NCI-H748 (cell line): ENCODE results near the gene CNKSR3.
A peak's percentile ranks its signal among the peaks of the same experiment; 100 is the strongest.

Experiments used
- DNase-seq: peaks from one replicate; lab custom pipeline; 2025; ENCODE audit not compliant: unreplicated experiment; lab: John Stamatoyannopoulos, UW

Gene CNKSR3

DNA sequence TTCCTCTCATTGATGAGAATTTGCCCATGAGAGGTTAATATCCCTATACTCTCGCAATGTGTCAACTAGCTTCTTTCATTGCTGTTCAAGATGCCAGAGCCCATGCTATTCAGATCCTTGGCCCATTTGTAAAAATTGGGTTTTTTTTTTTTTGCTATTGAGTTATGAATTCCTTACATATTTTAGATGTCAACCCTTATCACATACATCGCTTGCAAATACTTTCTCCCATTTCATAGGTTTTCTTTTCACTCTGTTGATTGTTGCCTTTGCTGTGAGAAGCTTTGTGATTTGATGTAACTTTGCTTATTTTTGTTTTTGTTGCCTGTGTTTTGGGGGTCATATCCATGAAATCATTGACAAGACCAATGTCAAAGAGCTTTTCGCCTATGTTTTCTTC, 121.7 kb downstream of the CNKSR3 start:
- DNase-seq, result no peak

DNA sequence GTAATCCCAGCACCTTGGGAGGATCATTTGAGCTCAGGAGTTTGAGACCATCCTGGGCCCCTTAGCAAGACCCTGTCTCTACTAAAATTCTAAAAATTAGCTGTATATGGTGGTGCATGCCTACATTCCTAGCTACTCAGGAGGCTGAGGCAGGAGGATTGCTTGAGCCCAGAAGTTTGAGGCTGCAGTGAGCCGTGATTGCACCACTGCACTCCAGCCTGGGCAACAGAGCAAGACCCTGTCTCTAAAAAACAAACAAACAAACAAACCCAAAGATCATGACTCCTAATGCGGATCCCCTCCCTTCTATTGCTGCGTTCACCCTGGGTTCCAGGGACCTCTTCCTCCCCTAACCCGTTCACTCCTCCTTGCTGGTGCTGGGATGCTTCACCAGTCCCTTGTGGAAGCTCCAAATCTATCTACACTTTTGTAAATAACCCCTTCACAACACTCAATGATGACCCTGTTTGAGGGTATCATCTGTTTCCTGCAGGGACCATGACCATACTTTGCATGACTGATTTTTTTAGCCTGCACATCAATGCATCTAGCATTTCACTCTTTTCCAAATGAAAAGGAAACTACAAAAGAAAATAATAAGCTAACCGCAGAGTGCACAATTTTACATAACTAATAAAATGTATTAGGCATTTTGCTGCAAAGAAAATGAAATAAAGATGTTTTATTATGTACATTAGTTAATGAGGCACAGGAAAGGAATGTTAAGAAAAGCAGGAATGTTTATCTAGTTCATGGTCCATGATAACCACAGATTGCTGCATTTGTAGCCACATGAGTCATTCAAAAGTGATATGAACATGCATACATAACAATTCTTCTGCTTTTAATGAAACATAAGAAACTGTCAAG, 123.4 kb downstream of the CNKSR3 start:
- no peak for DNase-seq

DNA sequence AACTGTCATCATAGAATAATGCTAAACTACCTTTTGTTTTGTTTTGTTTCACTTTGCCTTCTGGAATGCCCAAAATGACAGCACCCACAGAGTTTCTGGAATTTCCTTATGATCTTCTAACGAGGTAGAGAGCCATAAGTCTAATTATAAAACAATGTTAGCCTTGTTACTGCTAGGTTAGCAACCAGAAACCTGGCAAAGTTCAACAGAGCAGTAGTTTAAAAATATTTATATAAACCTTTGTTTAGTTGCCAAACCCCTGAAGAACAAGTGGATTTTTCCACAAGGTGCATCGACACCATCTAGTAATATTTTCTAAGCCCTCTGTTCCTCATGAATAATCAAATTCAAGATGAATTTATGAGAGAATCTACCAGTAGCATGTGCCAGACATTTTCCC, 126.3 kb downstream of the CNKSR3 start:
- no peak for DNase-seq

DNA sequence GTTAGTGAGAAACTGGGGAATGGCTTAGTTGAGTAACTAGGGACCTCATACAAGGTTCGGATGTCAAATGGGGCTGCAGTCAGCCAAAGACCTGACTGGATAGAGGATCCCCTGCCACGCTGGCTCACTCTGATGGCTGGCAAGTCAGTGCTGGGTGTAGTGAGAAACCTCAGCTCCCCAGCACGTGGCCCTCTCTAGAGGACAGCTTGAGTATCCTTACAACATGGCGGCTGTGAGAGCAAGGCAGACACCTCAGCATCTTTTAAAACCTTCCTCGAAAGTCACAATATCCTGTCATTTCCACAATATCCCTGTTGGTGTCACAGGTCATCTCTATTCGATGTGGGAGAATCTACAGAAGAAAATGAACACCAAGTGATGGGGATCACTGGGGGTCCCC, 127.2 kb downstream of the CNKSR3 start:
- no peak for DNase-seq

DNA sequence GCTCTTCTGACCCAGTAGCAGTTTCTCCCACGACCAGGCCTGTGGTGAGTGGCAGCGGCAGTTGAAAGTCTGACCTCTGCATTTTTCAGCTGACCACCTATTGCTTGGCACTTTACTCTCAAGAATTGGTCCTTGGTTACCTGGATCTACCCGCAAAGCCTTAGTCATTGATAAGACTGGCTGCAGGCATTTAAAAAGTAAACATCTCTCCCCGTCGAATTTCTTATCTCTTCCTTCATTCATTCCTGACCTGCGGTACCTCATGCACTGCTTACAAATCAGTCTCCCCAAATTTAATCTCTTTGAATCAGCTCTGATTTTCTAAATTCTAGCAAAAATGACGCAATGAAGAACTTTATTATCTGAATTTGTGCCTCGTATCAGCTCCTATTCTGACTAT, 127.7 kb downstream of the CNKSR3 start:
- DNase-seq, result no peak

DNA sequence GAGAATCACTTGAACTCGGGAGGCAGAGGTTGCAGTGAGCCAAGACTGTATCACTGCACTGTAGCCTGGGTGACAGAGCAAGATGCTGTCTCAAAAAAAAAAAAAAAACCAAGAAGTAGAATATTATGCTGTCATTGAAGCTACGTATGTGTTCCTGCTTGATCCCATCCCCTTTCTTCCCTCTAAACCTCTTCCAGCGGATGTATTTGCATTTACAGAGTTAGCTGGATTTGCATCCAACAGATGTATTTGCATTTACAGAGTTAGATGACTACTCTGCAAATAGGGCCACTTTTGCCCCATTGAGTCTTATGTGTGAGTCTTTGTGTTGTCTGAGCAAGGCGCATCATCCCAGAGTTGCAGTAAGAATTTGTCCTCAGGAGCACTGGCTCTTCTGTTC, 128.9 kb downstream of the CNKSR3 start:
- no peak for DNase-seq

DNA sequence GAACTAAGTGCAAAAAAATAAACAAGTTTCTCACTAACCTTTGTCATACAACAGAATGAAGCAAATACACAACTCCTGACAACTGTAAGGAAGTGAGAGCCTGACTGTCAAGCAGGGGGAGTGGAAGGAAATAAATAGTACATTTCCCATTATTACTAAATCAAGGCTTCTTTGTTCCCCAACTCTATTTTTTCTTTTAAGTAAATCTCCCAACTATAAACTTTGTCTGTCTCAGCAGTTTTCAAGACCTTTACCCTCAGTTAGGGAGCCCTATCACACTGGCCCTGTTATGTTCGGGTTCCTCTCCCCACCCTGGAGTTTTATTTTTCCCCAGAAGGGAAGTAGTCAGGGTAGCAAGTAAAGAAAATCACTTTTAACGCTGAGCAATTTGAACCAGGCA, 129.7 kb downstream of the CNKSR3 start:
- no peak for DNase-seq

DNA sequence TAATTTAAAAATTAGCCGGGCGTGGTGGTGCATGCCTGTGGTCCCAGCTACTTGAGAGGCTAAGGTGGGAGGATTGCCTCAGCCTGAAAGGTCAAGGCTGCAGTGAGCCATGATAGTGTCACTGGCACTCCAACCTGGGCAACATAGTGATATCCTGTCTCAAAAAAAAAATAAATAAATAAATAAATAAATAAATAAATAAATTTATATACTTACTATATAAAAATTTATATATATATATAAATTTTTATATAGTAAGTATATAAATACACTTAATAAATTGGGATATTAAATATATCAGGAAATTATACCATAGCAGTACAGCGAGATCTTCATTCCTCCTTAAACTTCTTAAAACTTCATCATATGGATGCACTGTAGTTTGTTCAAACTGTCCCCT, 130.9 kb downstream of the CNKSR3 start:
- no peak for DNase-seq

DNA sequence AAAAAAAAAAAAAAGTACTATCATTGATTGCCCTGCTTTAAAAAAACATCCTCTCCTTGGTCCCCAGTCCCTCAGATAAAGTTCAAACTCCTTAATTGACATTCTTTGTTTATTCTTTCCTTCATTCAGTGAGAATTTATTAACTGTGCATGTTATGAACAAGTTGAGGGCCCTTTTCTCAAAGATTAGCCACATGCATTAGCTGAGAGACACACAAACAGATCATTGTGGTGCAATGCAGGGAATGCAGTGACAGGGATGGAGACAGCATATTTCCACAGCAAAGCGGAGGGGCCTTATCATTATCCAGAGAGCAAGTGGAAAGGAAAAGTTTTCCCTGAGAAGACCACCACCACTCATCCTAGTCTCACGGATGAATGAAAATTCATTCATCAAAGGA, 132.0 kb downstream of the CNKSR3 start:
- DNase-seq, result no peak

DNA sequence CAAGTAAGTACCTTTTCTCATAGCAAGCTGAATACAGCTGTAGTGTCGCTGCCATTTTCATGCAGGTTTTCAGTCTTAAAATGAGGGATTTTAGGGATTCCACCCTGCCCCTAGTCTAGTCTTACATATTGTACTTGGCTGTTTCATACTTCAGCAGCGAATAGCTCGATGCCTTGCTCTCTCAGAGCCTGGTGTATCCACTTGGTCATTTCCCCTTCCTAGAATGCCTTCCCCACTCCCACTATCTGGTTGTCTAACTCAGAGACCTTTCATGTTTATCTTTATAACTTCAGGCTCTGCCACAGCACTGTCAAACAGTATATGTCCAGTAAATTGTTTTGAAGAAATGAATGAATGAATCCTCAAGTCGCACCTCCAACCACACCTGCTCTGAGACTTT, 132.8 kb downstream of the CNKSR3 start:
- DNase-seq, result no peak

DNA sequence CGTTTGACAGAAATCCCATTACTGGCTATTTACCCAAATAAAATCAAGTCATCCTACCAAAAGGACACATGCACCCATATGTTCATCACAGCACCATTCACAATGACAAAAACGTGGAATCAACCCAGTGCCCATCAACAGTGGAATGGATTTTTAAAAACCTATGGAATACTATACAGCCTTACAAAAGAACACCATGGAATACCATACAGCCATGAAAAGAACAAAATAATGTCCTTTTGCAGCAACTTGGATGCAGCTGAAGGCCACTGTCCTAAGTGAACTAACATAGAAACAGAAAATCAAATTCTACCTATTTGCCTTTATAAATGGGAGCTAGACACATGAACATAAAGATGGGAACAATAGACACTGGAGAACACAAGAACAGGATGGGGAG, 136.5 kb downstream of the CNKSR3 start:
- DNase-seq, result no peak

DNA sequence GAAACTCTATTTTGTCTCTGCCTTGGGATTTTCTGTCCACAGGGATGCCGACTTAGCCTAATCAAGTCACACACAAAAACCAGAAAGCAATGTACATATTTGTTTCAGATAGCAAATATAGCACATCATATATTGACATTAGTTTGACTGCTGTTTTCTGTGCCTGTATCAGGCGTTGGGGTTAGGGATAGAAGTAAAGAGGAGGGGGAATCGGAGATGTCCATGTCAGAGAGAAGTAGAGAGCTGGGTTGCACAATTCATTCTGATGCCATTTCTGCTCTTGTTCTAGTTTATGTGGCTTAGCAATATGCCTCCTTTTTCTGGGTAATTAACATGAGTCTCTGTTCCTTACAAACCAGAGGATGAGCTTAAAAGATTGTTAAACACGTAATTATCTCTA, 139.2 kb downstream of the CNKSR3 start:
- DNase-seq, result peak; percentile 40

DNA sequence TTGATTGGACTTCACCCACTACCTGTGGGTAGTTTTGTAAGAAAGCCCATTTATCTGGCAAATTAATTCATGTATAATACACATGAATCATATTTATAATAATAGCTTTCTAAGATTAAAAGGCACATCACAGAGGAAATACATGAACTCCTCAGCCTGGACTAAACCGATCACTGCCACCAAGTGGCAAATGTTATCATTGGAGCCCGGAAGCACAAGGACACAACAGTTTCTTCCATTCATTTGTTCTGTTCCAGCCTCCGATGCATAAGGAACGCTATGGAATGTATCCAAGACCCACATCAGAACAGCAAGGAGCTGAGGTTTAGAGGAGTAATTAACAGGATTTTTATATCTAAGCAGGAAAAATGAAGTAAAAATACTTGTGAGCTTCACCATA, 139.9 kb downstream of the CNKSR3 start:
- peak; percentile 29 for DNase-seq

DNA sequence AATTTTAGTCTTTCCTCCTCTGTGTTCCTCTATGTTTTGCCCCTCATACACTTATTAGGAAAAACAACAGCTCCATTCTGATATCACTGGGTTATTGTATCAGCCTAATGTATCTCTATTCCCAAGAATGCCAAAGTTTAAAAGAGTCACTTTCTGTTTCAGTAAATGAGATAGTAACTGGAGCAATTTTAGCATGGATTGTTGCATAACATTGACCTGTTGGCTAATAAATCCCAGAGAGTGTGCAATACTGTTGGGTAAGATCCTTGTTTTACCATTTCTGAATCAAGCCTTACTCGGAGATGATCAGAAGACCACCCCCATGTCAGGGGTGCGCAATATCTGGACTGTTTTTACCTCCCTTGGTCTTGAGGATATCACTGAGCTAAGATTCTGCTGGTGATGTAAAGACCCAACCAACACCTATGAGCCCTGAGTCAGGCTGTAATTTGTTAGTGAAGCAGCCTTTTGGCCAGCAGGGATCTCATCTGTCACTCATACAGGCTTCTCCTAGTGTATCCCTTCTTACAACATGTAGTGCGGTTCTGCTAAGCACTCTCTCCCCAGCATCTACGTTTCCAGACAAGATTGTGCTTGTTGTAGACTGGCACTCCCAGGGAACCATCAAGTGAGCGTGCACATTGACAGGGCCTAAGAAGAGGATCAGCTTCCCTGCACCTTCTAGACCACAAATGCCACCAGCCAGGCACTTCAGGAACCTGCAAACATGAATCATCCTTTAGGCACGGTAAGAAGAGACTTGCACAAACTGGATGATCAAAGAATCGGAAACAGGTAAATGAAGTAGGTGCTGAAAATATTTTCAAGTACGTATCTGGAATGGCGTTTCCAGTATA, 142.4 kb downstream of the CNKSR3 start:
- DNase-seq, result no peak

DNA sequence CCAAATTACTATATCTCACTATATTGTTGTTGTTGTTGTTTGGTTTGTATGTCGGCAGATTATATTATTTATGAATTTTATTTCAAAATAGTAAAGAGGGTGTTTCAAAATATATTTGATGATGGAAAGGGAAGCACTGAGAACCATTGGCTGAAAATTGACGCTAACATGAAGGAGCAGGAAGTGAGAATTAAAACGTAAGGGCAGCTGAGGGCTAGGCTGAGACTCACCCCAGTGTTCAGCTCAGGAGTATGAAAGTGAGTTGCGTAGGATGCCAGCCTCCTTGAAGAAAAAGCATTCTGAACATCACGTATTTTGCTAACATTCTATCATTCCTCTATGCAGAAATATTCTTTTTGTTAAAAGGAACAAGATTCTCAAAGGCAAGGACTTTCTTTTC, 143.1 kb downstream of the CNKSR3 start:
- no peak for DNase-seq

DNA sequence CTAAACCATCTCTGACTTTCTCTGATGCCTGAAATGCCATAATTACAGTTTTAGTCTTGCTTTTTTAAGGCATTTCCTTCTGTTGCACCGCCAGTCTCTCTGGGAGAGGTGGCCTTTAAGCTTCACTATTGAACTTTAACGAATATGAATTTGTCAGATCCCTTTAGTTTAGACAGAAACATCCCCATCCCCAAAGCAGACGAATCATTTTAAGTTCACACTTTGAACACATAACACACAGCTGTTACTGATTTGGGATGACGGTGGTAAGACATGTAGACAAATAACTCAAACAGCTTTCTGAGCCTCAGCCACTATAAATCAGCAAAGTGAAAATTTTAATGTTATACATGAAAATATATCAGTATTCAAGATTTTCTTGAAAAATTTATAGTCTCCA, 146.7 kb downstream of the CNKSR3 start:
- DNase-seq, result no peak

DNA sequence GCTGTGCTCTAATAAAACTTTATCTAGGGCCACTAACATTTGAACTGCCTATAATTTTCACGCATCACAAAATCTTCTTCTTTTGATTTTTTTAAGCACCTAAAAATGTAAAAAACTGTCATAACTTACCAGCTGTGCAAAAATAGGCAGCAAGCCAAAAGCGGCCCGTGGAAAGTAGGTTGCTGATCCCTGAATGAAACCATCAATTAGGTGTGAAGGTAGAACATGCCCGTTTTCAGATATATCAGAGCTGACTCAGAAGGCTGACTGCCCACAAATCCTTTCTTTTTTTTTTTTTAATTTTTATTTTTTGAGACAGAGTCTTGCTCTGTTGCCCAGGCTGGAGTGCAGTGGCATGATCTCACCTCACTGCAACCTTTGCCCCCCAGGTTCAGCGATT, 149.0 kb downstream of the CNKSR3 start:
- DNase-seq, result no peak

DNA sequence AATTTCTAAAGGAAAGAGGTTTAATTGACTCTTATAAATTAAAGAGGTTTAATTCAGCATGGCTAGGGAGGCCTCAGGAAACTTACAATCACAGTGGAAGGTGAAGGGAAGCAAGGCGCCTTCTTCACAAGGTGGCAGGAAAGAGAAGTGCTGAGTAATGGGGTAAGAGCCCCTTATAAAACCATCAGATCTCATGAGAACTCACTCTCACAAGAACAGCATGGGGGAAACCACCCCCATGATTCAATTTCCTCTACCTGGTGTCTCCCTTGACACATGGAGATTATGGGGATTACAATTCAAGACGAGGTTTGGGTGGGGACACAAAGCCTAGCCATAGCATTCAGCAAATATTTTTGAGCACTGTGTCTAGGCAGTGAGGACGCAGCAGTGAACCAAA, 150.0 kb downstream of the CNKSR3 start:
- DNase-seq, result no peak

DNA sequence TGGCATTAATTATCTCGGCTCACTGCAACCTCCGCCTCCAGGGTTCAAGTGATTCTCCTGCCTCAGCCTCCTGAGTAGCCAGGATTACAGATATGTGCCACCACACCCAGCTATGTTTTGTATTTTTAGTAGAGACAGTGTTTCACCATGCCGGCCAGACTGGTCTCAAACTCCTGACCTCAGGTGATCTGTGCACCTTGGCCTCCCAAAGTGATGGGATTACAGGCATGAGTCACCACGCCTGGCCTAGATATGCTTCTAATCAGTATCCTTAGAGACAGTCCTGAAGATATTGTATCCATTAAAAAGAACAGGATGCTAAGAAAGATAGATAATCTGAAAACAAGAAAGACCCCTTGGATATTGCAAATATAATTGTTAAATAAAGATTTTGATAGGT, 150.8 kb downstream of the CNKSR3 start:
- DNase-seq, result no peak

DNA sequence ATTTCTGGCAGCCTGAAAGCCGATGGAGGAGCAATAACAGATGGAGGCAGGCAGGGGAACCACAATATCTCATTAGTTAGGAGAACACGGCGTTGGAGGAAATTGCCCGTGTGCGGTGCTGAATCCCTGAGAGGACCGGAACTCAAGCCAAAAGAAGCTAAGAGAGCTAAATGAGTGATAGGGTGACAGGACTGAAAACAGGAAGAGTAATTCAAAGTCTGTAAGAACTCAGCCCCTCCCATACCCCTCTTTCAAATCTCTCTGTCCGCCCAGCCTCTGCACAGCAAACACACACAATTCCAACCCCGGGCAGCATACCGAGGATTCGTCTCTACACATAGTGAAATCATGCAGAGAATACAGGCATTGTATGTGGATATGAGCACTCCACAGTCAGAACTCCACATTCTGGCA, 151.3 kb downstream of the CNKSR3 start:
- no peak for DNase-seq

DNA sequence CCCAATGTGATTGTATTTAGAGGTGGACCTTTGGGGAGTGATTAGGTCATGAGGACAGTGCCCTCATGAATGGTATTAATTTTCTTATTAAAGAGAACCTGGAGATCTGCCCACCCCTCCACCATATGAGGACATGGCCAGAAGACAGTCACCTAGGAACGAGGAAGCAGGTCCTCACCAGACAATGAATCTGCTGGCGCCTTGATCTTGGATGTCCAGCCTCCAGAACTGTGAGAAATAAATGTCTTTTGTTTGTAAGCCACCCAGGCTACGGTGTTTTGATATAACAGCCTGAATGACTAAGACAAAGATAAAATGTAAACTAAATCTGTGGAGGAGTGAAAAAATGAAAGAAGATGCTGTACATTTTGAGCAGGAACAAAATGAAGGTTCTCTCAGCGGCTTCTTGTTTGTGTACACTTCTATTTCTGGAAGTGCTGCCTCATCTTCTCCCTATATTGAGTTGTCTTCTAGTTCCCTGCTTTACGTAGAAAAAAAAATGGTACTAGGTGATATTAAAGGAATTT, 152.4 kb downstream of the CNKSR3 start:
- no peak for DNase-seq

DNA sequence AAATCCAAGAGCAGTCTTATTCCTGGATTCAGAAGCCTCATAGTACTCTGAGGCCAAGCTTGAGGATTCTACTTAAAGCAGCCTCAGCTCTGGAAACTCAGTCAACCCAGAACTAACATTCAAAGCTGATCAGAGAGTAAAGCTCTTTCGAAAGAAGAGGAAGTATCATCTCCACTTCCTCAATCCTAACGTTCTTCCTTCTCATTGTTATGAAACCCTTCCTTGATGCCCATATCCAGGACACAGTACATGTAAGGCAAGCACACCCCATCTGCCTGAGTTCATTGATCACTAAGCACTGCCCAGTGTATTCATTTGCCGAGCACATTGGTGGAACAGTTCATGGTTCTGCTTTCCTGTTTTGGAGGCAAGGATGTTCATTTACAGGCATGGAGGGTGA, 153.8 kb downstream of the CNKSR3 start, which contains the start of gene IPCEF1:
Gene IPCEF1, minus strand, starts transcription at position 114 of the 400 bp plus-strand sequence. CDS start 90,856 bp downstream, outside the sequence.
- DNase-seq, result no peak
